Activated CD8-positive, alpha-beta T cell treated with anti-CD3 and anti-CD28 coated beads for 36 hours (primary cell): Measurements from ENCODE around the gene TASP1. TPM values are rescaled to one million over a fixed set of nuclear protein-coding genes. Genes with fewer than 3 reads are reported as not detected.

Experiments
- ATAC-seq: fragments of 200-7000 bp; cut with Tn5 transposase; one replicate; pipeline ENCODE4 v1.10.0; 2021; ENCODE audit warnings: mild to moderate bottlenecking, moderate library complexity
- CTCF ChIA-PET: fragments of 350-600 bp; sonication (Branson Sonifier 250); formaldehyde crosslinking; loops from one replicate; lab custom pipeline; 2021; ENCODE audit warnings: antibody characterized with exemption; lab: Charles Lee
- POLR2A ChIA-PET: fragments of 350-600 bp; sonication (Branson Sonifier 250); formaldehyde crosslinking; loops from one replicate; lab custom pipeline; 2021; ENCODE audit warnings: antibody characterized with exemption; lab: Charles Lee
- DNase-seq: peaks from one replicate; pipeline ENCODE4 v3.0.0-alpha.2; 2020
- H3K27ac Mint-ChIP-seq: one replicate; pipeline ENCODE4 v1.8.0; 2021; ENCODE audit warnings: mild to moderate bottlenecking, mixed read lengths
- H3K27me3 Mint-ChIP-seq: one replicate; pipeline ENCODE4 v1.8.0; 2021; ENCODE audit warnings: mixed read lengths
- H3K36me3 Mint-ChIP-seq: one replicate; pipeline ENCODE4 v1.8.0; 2021; ENCODE audit warnings: low read depth, mixed read lengths
- H3K4me1 Mint-ChIP-seq: one replicate; pipeline ENCODE4 v1.8.0; 2021; ENCODE audit warnings: low read depth, mixed read lengths
- H3K4me3 Mint-ChIP-seq: one replicate; pipeline ENCODE4 v1.8.0; 2021; ENCODE audit warnings: mild to moderate bottlenecking, moderate library complexity, mixed read lengths
- H3K9me3 Mint-ChIP-seq: one replicate; pipeline ENCODE4 v1.8.0; 2021; ENCODE audit warnings: mixed read lengths
- intact Hi-C: fragments of 100-400 bp; cut with micrococcal nuclease; formaldehyde crosslinking; loops from one replicate; pipeline ENCODE4 v1.10.0; 2022
- total RNA-seq, 2 experiments: library from RNA; stranded (reverse); gene quantifications; one replicate each; pipeline ENCODE4 v1.2.3, GENCODE V29; 2021
- TF ChIP-seq, protein P1 (sequence below): fragments of 200-600 bp; IDR thresholded peaks from one replicate; pipeline ENCODE4 v1.8.0; 2022; ENCODE audit warnings: antibody characterized with exemption, mild to moderate bottlenecking

The TASP1 gene
- total RNA-seq, 2 experiments from 2014 or later, result 8.7 to 8.8 TPM

DNA sequence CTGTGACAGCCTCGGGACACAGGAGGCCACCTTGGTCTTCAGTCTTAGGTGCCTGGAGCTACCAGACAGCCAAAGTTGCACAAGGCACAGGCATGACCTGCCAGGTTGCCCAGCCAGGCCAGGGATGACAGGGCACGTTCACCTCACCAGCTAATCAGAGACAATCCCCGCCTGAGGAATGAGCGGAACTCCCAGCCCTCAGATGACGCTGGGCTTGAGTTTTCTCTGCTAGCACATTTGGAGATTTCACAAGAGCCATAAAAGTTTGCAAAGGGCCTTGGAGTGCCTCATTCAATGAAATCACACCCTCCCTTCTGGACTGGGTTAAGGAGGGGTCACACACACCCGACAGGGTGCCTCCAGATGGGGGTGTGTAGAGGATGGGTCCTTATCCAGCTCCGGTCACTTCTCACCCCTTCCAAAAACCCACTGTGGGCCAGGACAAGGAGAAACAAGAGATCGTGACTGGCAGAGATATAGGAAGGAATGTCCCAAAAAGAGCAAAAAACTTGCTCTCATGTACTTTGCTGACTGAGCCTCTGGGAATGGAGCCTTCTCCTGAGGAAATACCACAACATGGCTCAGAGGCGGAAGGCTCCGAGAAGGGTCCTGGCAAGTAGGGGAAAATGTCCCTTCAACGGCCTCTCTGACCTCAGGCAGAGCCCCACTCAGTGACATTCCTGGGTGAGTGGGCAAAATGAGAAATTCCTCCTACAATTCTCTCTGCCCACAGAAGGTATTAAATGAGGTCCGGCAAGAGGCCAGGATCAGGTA is 296.1 kb downstream of the TASP1 start:
- no peaks in the 10 kb centered on the region for H3K9me3 Mint-ChIP-seq
- H3K27me3 Mint-ChIP-seq, result peaks cover 2% of the 10 kb centered on the region
- H3K4me1 Mint-ChIP-seq, result peaks cover 13% of the 10 kb centered on the region
- DNase-seq (no peak), ATAC-seq (no peak)
- no peak overlapping the region for H3K4me3 Mint-ChIP-seq
- no peak overlapping the region for H3K27ac Mint-ChIP-seq
- no peaks in the 10 kb centered on the region for H3K36me3 Mint-ChIP-seq
- intact Hi-C loops, result no loop called here
- ChIA-PET POLR2A (no interaction called here), CTCF (interaction anchor here (1.4 to 2.6 kb wide), 2 partner anchors 18 to 41 kb away, joined by 6 to 8 read pairs; no protein-coding TSS in a partner anchor)
- TF ChIP-seq, protein P1, sequence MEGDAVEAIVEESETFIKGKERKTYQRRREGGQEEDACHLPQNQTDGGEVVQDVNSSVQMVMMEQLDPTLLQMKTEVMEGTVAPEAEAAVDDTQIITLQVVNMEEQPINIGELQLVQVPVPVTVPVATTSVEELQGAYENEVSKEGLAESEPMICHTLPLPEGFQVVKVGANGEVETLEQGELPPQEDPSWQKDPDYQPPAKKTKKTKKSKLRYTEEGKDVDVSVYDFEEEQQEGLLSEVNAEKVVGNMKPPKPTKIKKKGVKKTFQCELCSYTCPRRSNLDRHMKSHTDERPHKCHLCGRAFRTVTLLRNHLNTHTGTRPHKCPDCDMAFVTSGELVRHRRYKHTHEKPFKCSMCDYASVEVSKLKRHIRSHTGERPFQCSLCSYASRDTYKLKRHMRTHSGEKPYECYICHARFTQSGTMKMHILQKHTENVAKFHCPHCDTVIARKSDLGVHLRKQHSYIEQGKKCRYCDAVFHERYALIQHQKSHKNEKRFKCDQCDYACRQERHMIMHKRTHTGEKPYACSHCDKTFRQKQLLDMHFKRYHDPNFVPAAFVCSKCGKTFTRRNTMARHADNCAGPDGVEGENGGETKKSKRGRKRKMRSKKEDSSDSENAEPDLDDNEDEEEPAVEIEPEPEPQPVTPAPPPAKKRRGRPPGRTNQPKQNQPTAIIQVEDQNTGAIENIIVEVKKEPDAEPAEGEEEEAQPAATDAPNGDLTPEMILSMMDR, result no peak

DNA sequence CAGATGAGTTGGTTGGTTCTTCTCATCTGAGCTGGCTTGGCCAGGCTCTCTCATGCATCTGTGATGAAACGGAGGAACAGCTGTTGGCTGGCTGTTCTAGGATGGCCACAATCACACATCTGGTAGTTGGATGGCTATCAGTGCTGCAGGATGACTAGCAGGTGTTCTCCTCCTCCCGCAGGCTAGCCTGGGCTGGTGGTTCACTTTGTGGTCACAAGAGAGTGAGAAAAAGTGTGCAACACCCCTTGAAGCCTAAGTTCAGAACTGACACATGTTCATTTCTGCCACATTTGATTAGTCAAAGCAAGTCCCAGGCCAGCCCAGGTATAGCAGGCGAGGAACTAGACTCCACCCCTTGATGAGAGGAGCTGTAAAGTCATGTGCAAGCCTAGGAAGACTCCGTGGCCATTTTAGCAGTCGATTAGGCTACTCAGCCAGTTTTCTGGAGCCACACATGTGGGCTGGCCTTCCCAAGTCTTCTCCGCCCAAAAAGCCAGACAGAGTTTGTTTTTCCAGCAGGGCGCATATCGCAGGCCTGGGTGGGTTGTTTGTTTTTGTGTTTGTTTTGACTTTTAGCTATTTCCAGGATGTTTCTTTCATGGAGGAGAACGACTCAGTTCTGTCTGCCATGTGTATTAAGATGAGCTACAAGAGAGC is 296.9 kb downstream of the TASP1 start:
- H3K27ac Mint-ChIP-seq, result no peak overlapping the region

DNA sequence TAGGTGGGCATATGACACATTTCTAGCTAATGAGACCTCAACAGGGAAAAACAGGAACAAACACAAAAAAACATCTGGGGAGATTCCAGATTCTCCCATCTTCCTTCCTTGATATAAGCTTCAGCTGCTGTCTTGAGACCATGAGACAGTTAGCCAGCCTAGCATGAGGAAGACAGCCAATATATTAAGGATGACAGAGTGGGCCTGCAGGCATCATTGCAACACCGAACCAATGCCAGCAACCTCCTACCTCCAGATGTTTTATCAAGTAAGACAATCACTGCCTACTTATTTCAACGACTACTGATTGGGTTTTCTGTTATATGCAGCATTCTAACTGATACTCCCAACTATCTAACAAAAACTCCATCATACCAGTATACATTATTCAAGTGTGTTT is 298.6 kb downstream of the TASP1 start:
- Mint-ChIP-seq H3K36me3 (no peaks in the 10 kb centered on the region), H3K27me3 (peaks cover 2% of the 10 kb centered on the region), H3K4me3 (no peak overlapping the region), H3K9me3 (no peaks in the 10 kb centered on the region), H3K4me1 (peaks cover 27% of the 10 kb centered on the region), H3K27ac (no peak overlapping the region)
- TF ChIP-seq, protein P1, result no peak
- intact Hi-C loops, result no loop called here
- ATAC-seq (no peak), DNase-seq (no peak)
- ChIA-PET CTCF (interaction anchor here (1.1 to 2.6 kb wide), 2 partner anchors 16 to 37 kb away, joined by 4 to 8 read pairs; no protein-coding TSS in a partner anchor), POLR2A (no interaction called here)

More for the DNA sequence above, 296.9 kb downstream of the TASP1 start:
- ChIA-PET CTCF (interaction anchor here (1.4 to 2.6 kb wide), 2 partner anchors 18 to 40 kb away, joined by 6 to 8 read pairs; no protein-coding TSS in a partner anchor), POLR2A (no interaction called here)
- H3K4me3 Mint-ChIP-seq, result no peak overlapping the region
- peaks cover 19% of the 10 kb centered on the region for H3K4me1 Mint-ChIP-seq
- no peaks in the 10 kb centered on the region for H3K9me3 Mint-ChIP-seq
- TF ChIP-seq, protein P1, result no peak
- peak; percentile 38 for ATAC-seq
- intact Hi-C loops, result no loop called here
- H3K27me3 Mint-ChIP-seq, result peaks cover 2% of the 10 kb centered on the region
- DNase-seq, result peak; percentile 16
- H3K36me3 Mint-ChIP-seq, result no peaks in the 10 kb centered on the region

Other genes starting within 250 kb of the TASP1 start
- 10 to 100 TPM; 19.9 to 20.4 TPM for gene ESF1, start 146.0 kb upstream of the TASP1 start, total RNA-seq
- gene NDUFAF5, start 146.1 kb upstream of the TASP1 start, total RNA-seq, result 10 to 100 TPM; 25.9 to 28.4 TPM